HEK293 (cell line): ENCODE measurements around the gene CERS4.

Experiments
- AEBP2 ChIP-seq: fragments of 450-650 bp; formaldehyde crosslinking; IDR thresholded peaks from 2 replicates; pipeline ENCODE4 v1.5.1; 2016; ENCODE audit warnings: missing biosample characterization, missing genetic modification characterization, borderline replicate concordance
- BCL11A ChIP-seq: fragments of 450-650 bp; formaldehyde crosslinking; IDR thresholded peaks from 2 replicates; pipeline ENCODE4 v1.5.1; 2016; ENCODE audit warnings: low read depth, missing biosample characterization, missing genetic modification characterization
- ELK4 ChIP-seq: IDR thresholded peaks from 2 replicates; pipeline ENCODE4 v1.6.1; 2011; ENCODE audit warnings: mild to moderate bottlenecking, low read depth, low read length, borderline replicate concordance
- GLIS2 ChIP-seq: fragments of 450-650 bp; formaldehyde crosslinking; IDR thresholded peaks from 2 replicates; pipeline ENCODE4 v1.5.1; 2016; ENCODE audit warnings: missing biosample characterization, missing genetic modification characterization
- MEIS1 ChIP-seq: sonication (generic); formaldehyde crosslinking; IDR thresholded peaks from 2 replicates; pipeline ENCODE4 v1.8.1; 2022; ENCODE audit warnings: missing genetic modification reagents, mild to moderate bottlenecking, borderline replicate concordance
- OSR2 ChIP-seq: fragments of 450-650 bp; formaldehyde crosslinking; IDR thresholded peaks from 2 replicates; pipeline ENCODE4 v1.5.1; 2016; ENCODE audit warnings: missing biosample characterization, missing genetic modification characterization
- SP3 ChIP-seq: fragments of 450-650 bp; formaldehyde crosslinking; IDR thresholded peaks from 2 replicates; pipeline ENCODE4 v1.5.1; 2016; ENCODE audit warnings: missing biosample characterization, missing genetic modification characterization
- SP7 ChIP-seq: fragments of 450-650 bp; formaldehyde crosslinking; IDR thresholded peaks from 2 replicates; pipeline ENCODE4 v1.5.1; 2016; ENCODE audit warnings: missing biosample characterization, missing genetic modification characterization
- ZBTB17 ChIP-seq: fragments of 450-650 bp; formaldehyde crosslinking; IDR thresholded peaks from 2 replicates; pipeline ENCODE4 v1.5.1; 2016; ENCODE audit warnings: missing biosample characterization, missing genetic modification characterization
- ZBTB49 ChIP-seq: fragments of 450-650 bp; formaldehyde crosslinking; IDR thresholded peaks from 2 replicates; pipeline ENCODE4 v1.5.1; 2016; ENCODE audit warnings: missing biosample characterization, missing genetic modification characterization, low read depth
- ZFP41 ChIP-seq: fragments of 450-650 bp; formaldehyde crosslinking; IDR thresholded peaks from 2 replicates; pipeline ENCODE4 v1.5.1; 2016; ENCODE audit warnings: missing biosample characterization, missing genetic modification characterization, borderline replicate concordance
- ZNF132 ChIP-seq: fragments of 450-650 bp; formaldehyde crosslinking; IDR thresholded peaks from 2 replicates; pipeline ENCODE4 v1.5.1; 2017; ENCODE audit warnings: missing biosample characterization, missing genetic modification characterization, borderline replicate concordance
- ZNF133 ChIP-seq: fragments of 450-650 bp; formaldehyde crosslinking; IDR thresholded peaks from 2 replicates; pipeline ENCODE4 v1.5.1; 2016; ENCODE audit warnings: missing biosample characterization, missing genetic modification characterization
- ZNF155 ChIP-seq: fragments of 450-650 bp; formaldehyde crosslinking; IDR thresholded peaks from 2 replicates; pipeline ENCODE4 v1.5.1; 2016; ENCODE audit warnings: missing biosample characterization, missing genetic modification characterization
- ZNF169 ChIP-seq: fragments of 450-650 bp; formaldehyde crosslinking; IDR thresholded peaks from 2 replicates; pipeline ENCODE4 v1.5.1; 2016; ENCODE audit warnings: missing biosample characterization, missing genetic modification characterization
- ZNF174 ChIP-seq: fragments of 450-650 bp; formaldehyde crosslinking; IDR thresholded peaks from 2 replicates; pipeline ENCODE4 v1.5.0; 2017; ENCODE audit warnings: missing biosample characterization, mild to moderate bottlenecking, missing genetic modification characterization
- ZNF175 ChIP-seq: fragments of 450-650 bp; formaldehyde crosslinking; IDR thresholded peaks from 2 replicates; pipeline ENCODE4 v1.5.1; 2016; ENCODE audit warnings: missing biosample characterization, missing genetic modification characterization
- ZNF2 ChIP-seq: fragments of 450-650 bp; formaldehyde crosslinking; IDR thresholded peaks from 2 replicates; pipeline ENCODE4 v1.5.1; 2016; ENCODE audit warnings: missing biosample characterization, missing genetic modification characterization
- ZNF266 ChIP-seq: fragments of 450-650 bp; formaldehyde crosslinking; IDR thresholded peaks from 2 replicates; pipeline ENCODE4 v1.5.1; 2016; ENCODE audit warnings: missing biosample characterization, missing genetic modification characterization, low read depth
- ZNF324 ChIP-seq: fragments of 450-650 bp; formaldehyde crosslinking; IDR thresholded peaks from 2 replicates; pipeline ENCODE4 v1.5.1; 2016; ENCODE audit warnings: missing biosample characterization, missing genetic modification characterization
- ZNF341 ChIP-seq: fragments of 450-650 bp; formaldehyde crosslinking; IDR thresholded peaks from 2 replicates; pipeline ENCODE4; 2016; ENCODE audit warnings: low read depth, missing biosample characterization, missing genetic modification characterization
- ZNF433 ChIP-seq: fragments of 450-650 bp; formaldehyde crosslinking; IDR thresholded peaks from 2 replicates; pipeline ENCODE4 v1.5.1; 2016; ENCODE audit warnings: missing biosample characterization, missing genetic modification characterization, low read depth
- ZNF510 ChIP-seq: fragments of 450-650 bp; formaldehyde crosslinking; IDR thresholded peaks from 2 replicates; pipeline ENCODE4 v1.5.1; 2018; ENCODE audit warnings: mild to moderate bottlenecking, missing genetic modification characterization, missing biosample characterization; ENCODE audit not compliant: insufficient replicate concordance
- ZNF514 ChIP-seq: fragments of 450-650 bp; formaldehyde crosslinking; IDR thresholded peaks from 2 replicates; pipeline ENCODE4 v1.5.1; 2016; ENCODE audit warnings: missing biosample characterization, missing genetic modification characterization
- ZNF555 ChIP-seq: fragments of 450-650 bp; formaldehyde crosslinking; conservative IDR thresholded peaks from 2 replicates; pipeline ENCODE4 v1.5.1; 2017; ENCODE audit warnings: missing biosample characterization, mild to moderate bottlenecking, missing genetic modification characterization, inconsistent platforms
- ZNF558 ChIP-seq: fragments of 450-650 bp; formaldehyde crosslinking; IDR thresholded peaks from 2 replicates; pipeline ENCODE4 v1.5.1; 2016; ENCODE audit warnings: missing biosample characterization, missing genetic modification characterization
- ZNF626 ChIP-seq: fragments of 450-650 bp; sonication (Bioruptor Pico); formaldehyde crosslinking; IDR thresholded peaks from 2 replicates; pipeline ENCODE4 v1.5.1; 2018; ENCODE audit warnings: missing biosample characterization, missing genetic modification characterization, inconsistent platforms
- ZNF645 ChIP-seq: fragments of 450-650 bp; formaldehyde crosslinking; IDR thresholded peaks from 2 replicates; pipeline ENCODE4; 2016; ENCODE audit warnings: missing biosample characterization, missing genetic modification characterization
- ZNF658 ChIP-seq: fragments of 450-650 bp; formaldehyde crosslinking; IDR thresholded peaks from 2 replicates; pipeline ENCODE4; 2016; ENCODE audit warnings: missing biosample characterization, missing genetic modification characterization
- ZNF664 ChIP-seq: fragments of 450-650 bp; formaldehyde crosslinking; IDR thresholded peaks from 2 replicates; pipeline ENCODE4 v1.5.1; 2016; ENCODE audit warnings: missing biosample characterization, missing genetic modification characterization
- ZNF768 ChIP-seq: fragments of 450-650 bp; formaldehyde crosslinking; IDR thresholded peaks from 2 replicates; pipeline ENCODE4 v1.5.1; 2018; ENCODE audit warnings: missing biosample characterization, mild to moderate bottlenecking, missing genetic modification characterization
- ZNF776 ChIP-seq: fragments of 450-650 bp; formaldehyde crosslinking; IDR thresholded peaks from 2 replicates; pipeline ENCODE4 v1.5.0; 2017; ENCODE audit warnings: missing biosample characterization, missing genetic modification characterization, borderline replicate concordance
- ZSCAN5A ChIP-seq: fragments of 450-650 bp; formaldehyde crosslinking; IDR thresholded peaks from 2 replicates; pipeline ENCODE4 v1.5.1; 2016; ENCODE audit warnings: missing biosample characterization, missing genetic modification characterization

The CERS4 gene

GRCh38 chr19:8307965-8308866, 99.0 kb downstream of the CERS4 start, which contains the start of gene CD320 (continued):
- TF ChIP-seq ZNF169 (tag by site-specific recombination) (no peak), ZBTB17 (0 out of 2 replicates have a peak, but pooled peaks have one; percentile 48), MEIS1 (CRISPR knock-in tag) (no peak), ZNF324 (peak; percentile 63; the same call in 1 of the 2 replicates), ZFP41 (tag by site-specific recombination) (no peak), ZNF132 (tag by site-specific recombination) (no peak), ZNF510 (no peak), ZNF266 (tag by site-specific recombination) (no peak), ZNF555 (no peak), ZNF558 (tag by site-specific recombination) (0 out of 2 replicates have a peak, but pooled peaks have one; percentile 31), ZBTB49 (tag by site-specific recombination) (no peak), ZNF133 (tag by site-specific recombination) (no peak), ZNF433 (no peak), ELK4 (no peak), BCL11A (tag by site-specific recombination) (no peak), ZNF664 (no peak; the same call in 1 of the 2 replicates), ZSCAN5A (peak; percentile 94), ZNF514 (tag by site-specific recombination) (no peak), ZNF658 (tag by site-specific recombination) (no peak), OSR2 (peak; percentile 7; the same call in 1 of the 2 replicates), ZNF645 (tag by site-specific recombination) (no peak; the same call in none of the 2 replicates), ZNF341 (tag by site-specific recombination) (0 out of 2 replicates have a peak, but pooled peaks have one; percentile 24), SP3 (tag by site-specific recombination) (peak; percentile 86), AEBP2 (no peak), ZNF174 (tag by site-specific recombination) (no peak), ZNF175 (tag by site-specific recombination) (no peak), ZNF626 (no peak), ZNF155 (tag by site-specific recombination) (no peak), ZNF776 (tag by site-specific recombination) (no peak), GLIS2 (peak; percentile 85), SP7 (peak; percentile 83), ZNF768 (tag by site-specific recombination) (no peak), ZNF2 (tag by site-specific recombination) (no peak; the same call in 1 of the 2 replicates)
